ENCODE measurements around the gene RCAN2.

RCAN2 gene

GRCh38 chr6:46454691-46455090 is 36.6 kb downstream of the RCAN2 start:
- H3K27me3 ChIP-seq (replicated peaks; ENCODE audit: control insufficient read depth, insufficient read depth, low read length): no peaks in the 10 kb centered on the region
- DNase-seq (ENCODE audit: low read depth): no peak
- H3K4me1 ChIP-seq (ENCODE audit: control insufficient read depth, insufficient read depth, low read length): peaks cover 17% of the 10 kb centered on the region
- no peak overlapping the region for H3K9ac ChIP-seq (ENCODE audit: low read length)
- peaks cover 7% of the 10 kb centered on the region for H3K9me3 ChIP-seq (ENCODE audit: control insufficient read depth, low read length)
- no peak overlapping the region for H3K4me3 ChIP-seq (ENCODE audit: low read length)
- H3K36me3 ChIP-seq (ENCODE audit: control insufficient read depth, insufficient read depth, low read length, severe bottlenecking): no peaks in the 10 kb centered on the region

GRCh38 chr6:46453741-46454316 is 37.4 kb downstream of the RCAN2 start:
- Histone ChIP-seq H3K4me1 (ENCODE audit: control insufficient read depth, insufficient read depth, low read length) (peaks cover 17% of the 10 kb centered on the region), H3K36me3 (ENCODE audit: control insufficient read depth, insufficient read depth, low read length, severe bottlenecking) (no peaks in the 10 kb centered on the region), H3K9me3 (ENCODE audit: control insufficient read depth, low read length) (peaks cover 8% of the 10 kb centered on the region), H3K27me3 (replicated peaks; ENCODE audit: control insufficient read depth, insufficient read depth, low read length) (no peaks in the 10 kb centered on the region), H3K4me3 (ENCODE audit: low read length) (peak overlapping the region; percentile 37), H3K9ac (ENCODE audit: low read length) (peak overlapping the region; percentile 29)
- peak; percentile 68 for DNase-seq (ENCODE audit: low read depth)

- Histone ChIP-seq H3K9ac (ENCODE audit: low read length) (peak overlapping the region; percentile 29), H3K4me1 (ENCODE audit: control insufficient read depth, insufficient read depth, low read length) (peaks cover 17% of the 10 kb centered on the region), H3K36me3 (ENCODE audit: control insufficient read depth, insufficient read depth, low read length, severe bottlenecking) (no peaks in the 10 kb centered on the region), H3K9me3 (ENCODE audit: control insufficient read depth, low read length) (peaks cover 11% of the 10 kb centered on the region), H3K4me3 (ENCODE audit: low read length) (peak overlapping the region; percentile 37), H3K27me3 (replicated peaks; ENCODE audit: control insufficient read depth, insufficient read depth, low read length) (no peaks in the 10 kb centered on the region)
- peak; percentile 96 for DNase-seq (ENCODE audit: low read depth)
These were observed 38.0 kb downstream of the RCAN2 start for GRCh38 chr6:46453216-46453615.

- peak; percentile 35 for DNase-seq (ENCODE audit: low read depth)
- Histone ChIP-seq H3K9ac (ENCODE audit: low read length) (no peak overlapping the region), H3K9me3 (ENCODE audit: control insufficient read depth, low read length) (peaks cover 11% of the 10 kb centered on the region), H3K4me3 (ENCODE audit: low read length) (no peak overlapping the region), H3K27me3 (replicated peaks; ENCODE audit: control insufficient read depth, insufficient read depth, low read length) (no peaks in the 10 kb centered on the region), H3K4me1 (ENCODE audit: control insufficient read depth, insufficient read depth, low read length) (peaks cover 17% of the 10 kb centered on the region), H3K36me3 (ENCODE audit: control insufficient read depth, insufficient read depth, low read length, severe bottlenecking) (no peaks in the 10 kb centered on the region)
These were observed 38.8 kb downstream of the RCAN2 start for GRCh38 chr6:46452312-46452917.

- Histone ChIP-seq H3K4me1 (ENCODE audit: control insufficient read depth, insufficient read depth, low read length) (peaks cover 17% of the 10 kb centered on the region), H3K4me3 (ENCODE audit: low read length) (no peak overlapping the region), H3K9ac (ENCODE audit: low read length) (no peak overlapping the region), H3K36me3 (ENCODE audit: control insufficient read depth, insufficient read depth, low read length, severe bottlenecking) (no peaks in the 10 kb centered on the region), H3K27me3 (replicated peaks; ENCODE audit: control insufficient read depth, insufficient read depth, low read length) (no peaks in the 10 kb centered on the region), H3K9me3 (ENCODE audit: control insufficient read depth, low read length) (peaks cover 16% of the 10 kb centered on the region)
- DNase-seq (ENCODE audit: low read depth): peak; percentile 51
These were observed 39.9 kb downstream of the RCAN2 start for GRCh38 chr6:46451343-46451742.

- Histone ChIP-seq H3K9ac (ENCODE audit: low read length) (no peak overlapping the region), H3K4me1 (ENCODE audit: control insufficient read depth, insufficient read depth, low read length) (peaks cover 10% of the 10 kb centered on the region), H3K27me3 (replicated peaks; ENCODE audit: control insufficient read depth, insufficient read depth, low read length) (no peaks in the 10 kb centered on the region), H3K9me3 (ENCODE audit: control insufficient read depth, low read length) (peaks cover 22% of the 10 kb centered on the region), H3K36me3 (ENCODE audit: control insufficient read depth, insufficient read depth, low read length, severe bottlenecking) (no peaks in the 10 kb centered on the region), H3K4me3 (ENCODE audit: low read length) (no peak overlapping the region)
- no peak for DNase-seq (ENCODE audit: low read depth)
These were observed 46.3 kb downstream of the RCAN2 start for GRCh38 chr6:46444772-46445454.

- Histone ChIP-seq H3K36me3 (ENCODE audit: control insufficient read depth, insufficient read depth, low read length, severe bottlenecking) (no peaks in the 10 kb centered on the region), H3K4me3 (ENCODE audit: low read length) (no peak overlapping the region), H3K27me3 (replicated peaks; ENCODE audit: control insufficient read depth, insufficient read depth, low read length) (no peaks in the 10 kb centered on the region), H3K9ac (ENCODE audit: low read length) (no peak overlapping the region), H3K9me3 (ENCODE audit: control insufficient read depth, low read length) (peaks cover 19% of the 10 kb centered on the region), H3K4me1 (ENCODE audit: control insufficient read depth, insufficient read depth, low read length) (peaks cover 16% of the 10 kb centered on the region)
- DNase-seq (ENCODE audit: low read depth): no peak
These were observed 47.6 kb downstream of the RCAN2 start for GRCh38 chr6:46443623-46444022.

- DNase-seq (ENCODE audit: low read depth): no peak
- Histone ChIP-seq H3K4me3 (ENCODE audit: low read length) (peak overlapping the region; percentile 29), H3K9me3 (ENCODE audit: control insufficient read depth, low read length) (peaks cover 6% of the 10 kb centered on the region), H3K4me1 (ENCODE audit: control insufficient read depth, insufficient read depth, low read length) (peaks cover 29% of the 10 kb centered on the region), H3K9ac (ENCODE audit: low read length) (no peak overlapping the region), H3K27me3 (replicated peaks; ENCODE audit: control insufficient read depth, insufficient read depth, low read length) (no peaks in the 10 kb centered on the region), H3K36me3 (ENCODE audit: control insufficient read depth, insufficient read depth, low read length, severe bottlenecking) (no peaks in the 10 kb centered on the region)
These were observed 50.6 kb downstream of the RCAN2 start for GRCh38 chr6:46440641-46441040.

GRCh38 chr6:46440141-46440540 is 51.1 kb downstream of the RCAN2 start:
- Histone ChIP-seq H3K4me3 (ENCODE audit: low read length) (no peak overlapping the region), H3K9ac (ENCODE audit: low read length) (no peak overlapping the region), H3K4me1 (ENCODE audit: control insufficient read depth, insufficient read depth, low read length) (peaks cover 29% of the 10 kb centered on the region), H3K36me3 (ENCODE audit: control insufficient read depth, insufficient read depth, low read length, severe bottlenecking) (no peaks in the 10 kb centered on the region), H3K9me3 (ENCODE audit: control insufficient read depth, low read length) (peaks cover 1% of the 10 kb centered on the region), H3K27me3 (replicated peaks; ENCODE audit: control insufficient read depth, insufficient read depth, low read length) (no peaks in the 10 kb centered on the region)
- peak; percentile 83 for DNase-seq (ENCODE audit: low read depth)

- Histone ChIP-seq H3K4me1 (ENCODE audit: control insufficient read depth, insufficient read depth, low read length) (peaks cover 29% of the 10 kb centered on the region), H3K27me3 (replicated peaks; ENCODE audit: control insufficient read depth, insufficient read depth, low read length) (no peaks in the 10 kb centered on the region), H3K9me3 (ENCODE audit: control insufficient read depth, low read length) (no peaks in the 10 kb centered on the region), H3K36me3 (ENCODE audit: control insufficient read depth, insufficient read depth, low read length, severe bottlenecking) (no peaks in the 10 kb centered on the region), H3K9ac (ENCODE audit: low read length) (no peak overlapping the region), H3K4me3 (ENCODE audit: low read length) (no peak overlapping the region)
- no peak for DNase-seq (ENCODE audit: low read depth)
These were observed 53.0 kb downstream of the RCAN2 start for GRCh38 chr6:46438245-46438644.

GRCh38 chr6:46437671-46438221 is 53.5 kb downstream of the RCAN2 start:
- no peaks in the 10 kb centered on the region for H3K36me3 ChIP-seq (ENCODE audit: control insufficient read depth, insufficient read depth, low read length, severe bottlenecking)
- H3K9ac ChIP-seq (ENCODE audit: low read length): no peak overlapping the region
- H3K4me1 ChIP-seq (ENCODE audit: control insufficient read depth, insufficient read depth, low read length): peaks cover 29% of the 10 kb centered on the region
- no peaks in the 10 kb centered on the region for H3K9me3 ChIP-seq (ENCODE audit: control insufficient read depth, low read length)
- no peaks in the 10 kb centered on the region for H3K27me3 ChIP-seq (replicated peaks; ENCODE audit: control insufficient read depth, insufficient read depth, low read length)
- no peak overlapping the region for H3K4me3 ChIP-seq (ENCODE audit: low read length)
- DNase-seq (ENCODE audit: low read depth): peak; percentile 78

Data from adipocyte (in vitro differentiated cells).